Upper lobe of left lung (tissue), 6 donors: ENCODE results near the gene GULP1. TPM values are rescaled to one million over a fixed set of nuclear protein-coding genes. Genes with fewer than 3 reads are reported as not detected.

Source experiments
- ATAC-seq, 2 donors: fragments of 200-7000 bp; cut with Tn5 transposase; one replicate each; pipeline ENCODE4 v1.9.1; 2022; ENCODE audit warnings: mild to moderate bottlenecking in 2 of 2, moderate library complexity in 2 of 2; ENCODE audit not compliant: low FRiP score in 2 of 2
- DNase-seq, 2 donors: peaks; one replicate each; pipeline ENCODE4 v3.0.0-alpha.2; 2019 to 2020
- H3K27ac ChIP-seq, 4 donors: fragments of 200-600 bp; sonication (generic); one replicate each; pipeline ENCODE4 v1.5.1; 2016 to 2019
- H3K27me3 ChIP-seq, 4 donors: fragments of 200-600 bp; sonication (generic); one replicate each; pipeline ENCODE4 v1.5.1; 2017 to 2019
- H3K36me3 ChIP-seq, 4 donors: fragments of 200-600 bp; sonication (generic); one replicate each; pipeline ENCODE4 v1.5.1; 2016 to 2019
- H3K4me1 ChIP-seq, 4 donors: fragments of 200-600 bp; sonication (generic); one replicate each; pipeline ENCODE4 v1.5.1; 2018 to 2019
- H3K4me3 ChIP-seq, 4 donors: fragments of 200-600 bp; sonication (generic); one replicate each; pipeline ENCODE4 v1.5.1; 2017 to 2019; ENCODE audit warnings: mild to moderate bottlenecking in 2 of 4, moderate library complexity in 1 of 4
- H3K9me3 ChIP-seq, 4 donors: fragments of 200-600 bp; sonication (generic); one replicate each; pipeline ENCODE4 v1.5.1; 2018 to 2019
- EP300 ChIP-seq, 4 donors: sonication (generic); formaldehyde crosslinking; IDR thresholded peaks; one replicate each; pipeline ENCODE4 v1.5.1; 2017; ENCODE audit warnings: antibody characterized with exemption in 4 of 4, control low read depth in 2 of 4
- POLR2A ChIP-seq, 4 donors: fragments of 450-650 bp; IDR thresholded peaks; one replicate each; pipeline ENCODE4 v1.5.1; 2016 to 2017; ENCODE audit warnings: antibody characterized with exemption in 4 of 4, mild to moderate bottlenecking in 2 of 4
- POLR2AphosphoS5 ChIP-seq, 2 donors: sonication (generic); formaldehyde crosslinking; IDR thresholded peaks; one replicate each; pipeline ENCODE4 v1.5.1; 2017; ENCODE audit warnings: antibody characterized with exemption in 2 of 2
- WGBS, 2 donors: methylation state at CpG; one replicate each; pipeline ENCODE4 v1.1.5; 2017 to 2018; 5-methylcytosine and 5-hydroxymethylcytosine counted together
- small RNA-seq, 4 donors: library from RNA; depleted of rRNA; stranded (forward); fragments of <200 nt; gene quantifications; one replicate each; pipeline ENCODE3, GENCODE V24; 2016
- total RNA-seq, 6 donors: library from RNA; depleted of rRNA in 4 of 6; stranded (reverse); fragments of >200 nt in 4 of 6; gene quantifications; one replicate each; pipeline versions ENCODE4 v1.1.0 to v1.2.1, GENCODE V29; 2016 to 2021
- TF ChIP-seq, protein P1 (sequence below), 6 experiments: fragments of 450-650 bp in 4 of 6; fragments of 200-600 bp in 2 of 6; sonication (generic) in 2 of 6; IDR thresholded peaks; one replicate each; pipeline ENCODE4 v1.5.1; 2016 to 2019; ENCODE audit warnings: antibody characterized with exemption in 6 of 6
- donor health status: DM: no; HTN: no; CAD: no; lungs with moderate emphysema.
- donor health status: DM: no; HTN: yes; CAD: no; lungs with severe emphysema.

The GULP1 gene
- total RNA-seq, 6 donors from 2014 or later: 12.5 to 71.2 (median 32.7) TPM

DNA sequence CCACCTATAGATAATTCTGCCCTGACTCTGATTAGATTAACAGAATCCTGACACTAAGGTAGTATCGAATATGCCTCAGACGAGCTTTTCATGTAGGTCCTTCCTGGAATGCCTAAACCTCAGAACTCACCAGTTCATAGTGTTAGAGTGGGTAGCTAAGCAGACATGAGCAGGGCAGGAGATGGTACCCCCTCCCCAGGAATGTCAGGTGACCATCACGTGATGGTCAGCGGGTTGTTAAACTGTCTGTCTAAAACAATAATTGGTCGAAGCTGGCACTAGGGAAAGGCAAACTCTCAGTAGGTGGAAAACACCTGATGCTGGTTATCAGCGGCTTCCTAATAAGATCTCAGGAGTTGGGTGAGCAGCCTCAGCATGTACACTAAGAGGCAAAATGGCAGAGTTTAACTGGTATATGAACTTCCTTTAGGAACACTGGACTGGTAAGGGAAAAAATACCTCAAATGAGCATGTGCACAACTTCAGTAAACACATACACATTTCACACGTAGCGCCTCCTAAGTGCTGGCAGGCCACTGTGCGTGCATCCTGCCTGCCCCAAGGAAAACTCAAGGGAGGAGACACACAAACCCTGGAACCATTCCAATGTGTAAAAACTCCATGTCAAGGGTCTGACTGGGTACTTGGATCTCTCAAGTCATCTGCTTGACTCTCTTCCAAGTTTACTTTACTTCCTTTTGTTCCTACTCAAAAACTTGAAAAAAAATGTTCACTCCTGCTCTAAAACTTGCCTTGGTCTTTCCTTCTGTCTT lies 339.5 kb downstream of the GULP1 start:
- no peak overlapping the region for H3K27ac ChIP-seq
- DNase-seq (no peak), ATAC-seq (no peak)
- no peaks in the 10 kb centered on the region for H3K9me3 ChIP-seq
- no peaks in the 10 kb centered on the region for H3K4me1 ChIP-seq
- H3K36me3 ChIP-seq: no peaks in the 10 kb centered on the region
- H3K4me3 ChIP-seq: no peak overlapping the region
- H3K27me3 ChIP-seq: no peaks in the 10 kb centered on the region
- WGBS, 2 donors: 69 to 83% methylated on average over 8 to 9 of the region's 9 CpGs
- TF ChIP-seq, protein P1, sequence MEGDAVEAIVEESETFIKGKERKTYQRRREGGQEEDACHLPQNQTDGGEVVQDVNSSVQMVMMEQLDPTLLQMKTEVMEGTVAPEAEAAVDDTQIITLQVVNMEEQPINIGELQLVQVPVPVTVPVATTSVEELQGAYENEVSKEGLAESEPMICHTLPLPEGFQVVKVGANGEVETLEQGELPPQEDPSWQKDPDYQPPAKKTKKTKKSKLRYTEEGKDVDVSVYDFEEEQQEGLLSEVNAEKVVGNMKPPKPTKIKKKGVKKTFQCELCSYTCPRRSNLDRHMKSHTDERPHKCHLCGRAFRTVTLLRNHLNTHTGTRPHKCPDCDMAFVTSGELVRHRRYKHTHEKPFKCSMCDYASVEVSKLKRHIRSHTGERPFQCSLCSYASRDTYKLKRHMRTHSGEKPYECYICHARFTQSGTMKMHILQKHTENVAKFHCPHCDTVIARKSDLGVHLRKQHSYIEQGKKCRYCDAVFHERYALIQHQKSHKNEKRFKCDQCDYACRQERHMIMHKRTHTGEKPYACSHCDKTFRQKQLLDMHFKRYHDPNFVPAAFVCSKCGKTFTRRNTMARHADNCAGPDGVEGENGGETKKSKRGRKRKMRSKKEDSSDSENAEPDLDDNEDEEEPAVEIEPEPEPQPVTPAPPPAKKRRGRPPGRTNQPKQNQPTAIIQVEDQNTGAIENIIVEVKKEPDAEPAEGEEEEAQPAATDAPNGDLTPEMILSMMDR (IDR thresholded peaks at IDR 0.05): no peak
- TF ChIP-seq POLR2AphosphoS5 (IDR thresholded peaks at IDR 0.05) (no peak), POLR2A (IDR thresholded peaks at IDR 0.05) (no peak), EP300 (IDR thresholded peaks at IDR 0.05) (no peak)

DNA sequence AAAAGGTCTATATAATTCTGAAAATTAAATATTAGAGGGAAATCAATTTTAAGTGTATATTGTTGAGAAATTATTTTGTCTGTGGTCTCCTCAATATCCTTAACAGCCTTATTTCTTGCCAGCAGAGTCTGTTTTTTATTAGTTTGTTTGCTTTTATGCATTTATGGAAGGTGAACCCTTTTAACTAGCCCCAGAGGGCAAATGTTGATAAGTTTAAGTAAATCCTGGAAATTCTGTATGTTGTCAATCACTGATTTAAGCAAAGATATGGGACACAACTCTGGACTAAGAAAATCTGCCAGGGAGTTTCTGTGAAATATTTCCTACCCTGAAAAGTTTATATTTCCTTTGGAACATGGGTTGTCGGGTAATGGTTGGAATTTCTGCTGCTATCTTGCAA lies 343.0 kb downstream of the GULP1 start:
- 68 to 86% methylated on average over 1 of the region's 1 CpG for WGBS, 2 donors
- no peak for ATAC-seq
- Histone ChIP-seq H3K9me3 (no peaks in the 10 kb centered on the region), H3K4me3 (no peak overlapping the region), H3K4me1 (no peaks in the 10 kb centered on the region), H3K36me3 (no peaks in the 10 kb centered on the region), H3K27ac (no peak overlapping the region), H3K27me3 (no peaks in the 10 kb centered on the region)
- DNase-seq: no peak
- TF ChIP-seq EP300 (IDR thresholded peaks at IDR 0.05) (no peak), POLR2AphosphoS5 (IDR thresholded peaks at IDR 0.05) (no peak), POLR2A (IDR thresholded peaks at IDR 0.05) (no peak)
- TF ChIP-seq, protein P1 (IDR thresholded peaks at IDR 0.05): no peak

Small RNAs within 50 kb of the gene (small RNA-seq; reads per million reads assigned to genes)
- gene MIR561: 0.25 to 1.4 (median 0.61) reads per million in 4 donors
- 0 reads per million in 4 donors for gene RNA5SP114
